HG03565 (cell line): ENCODE data around the gene PDK4.

Experiments used
- ATAC-seq: cut with Tn5 transposase; IDR thresholded peaks from one replicate; pipeline ENCODE4 v1.9.1; 2021; ENCODE audit warnings: mild to moderate bottlenecking, moderate library complexity; ENCODE audit not compliant: unreplicated experiment

PDK4 gene

GRCh38 chr7:95535662-95536061 is 60.7 kb downstream of the PDK4 start:
- ATAC-seq = no peak

- no peak for ATAC-seq
Observed at GRCh38 chr7:95534796-95535195, 61.5 kb downstream of the PDK4 start.
